ENCODE data around the gene PTPRD. TPM values are rescaled to one million over a fixed set of nuclear protein-coding genes. Genes with fewer than 3 reads are reported as not detected.

The PTPRD gene
- total RNA-seq, 1 donor from 2014 or later, result 197 TPM

DNA sequence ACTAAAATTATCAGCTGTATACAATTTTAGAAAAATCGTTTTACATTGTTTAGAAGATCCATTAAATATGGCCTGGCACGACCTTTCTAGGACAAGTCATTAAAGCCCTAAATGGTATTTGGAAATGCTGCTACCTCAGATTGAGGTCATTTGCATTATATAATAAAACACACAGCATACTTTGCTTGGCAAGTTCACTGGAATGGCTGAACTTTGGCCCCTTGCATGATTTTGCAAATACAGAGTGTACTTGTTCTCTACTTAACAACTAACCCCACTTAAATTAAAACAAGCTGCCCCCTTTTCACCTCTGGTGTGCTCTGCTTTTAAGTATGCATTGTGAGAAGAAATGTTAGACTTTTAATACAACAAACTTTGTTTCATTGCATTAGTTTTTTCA lies 860.1 kb downstream of the PTPRD start:
- Mint-ChIP-seq H3K9me3 (peaks cover 6% of the 10 kb centered on the region), H3K4me3 (no peak overlapping the region), H3K4me1 (ENCODE audit: unreplicated experiment) (peaks cover 23% of the 10 kb centered on the region), H3K27me3 (no peaks in the 10 kb centered on the region), H3K27ac (no peak overlapping the region), H3K36me3 (no peaks in the 10 kb centered on the region)
- DNase-seq (ENCODE audit: extremely low spot score, unreplicated experiment), result no peak
- TF ChIP-seq, protein P1, sequence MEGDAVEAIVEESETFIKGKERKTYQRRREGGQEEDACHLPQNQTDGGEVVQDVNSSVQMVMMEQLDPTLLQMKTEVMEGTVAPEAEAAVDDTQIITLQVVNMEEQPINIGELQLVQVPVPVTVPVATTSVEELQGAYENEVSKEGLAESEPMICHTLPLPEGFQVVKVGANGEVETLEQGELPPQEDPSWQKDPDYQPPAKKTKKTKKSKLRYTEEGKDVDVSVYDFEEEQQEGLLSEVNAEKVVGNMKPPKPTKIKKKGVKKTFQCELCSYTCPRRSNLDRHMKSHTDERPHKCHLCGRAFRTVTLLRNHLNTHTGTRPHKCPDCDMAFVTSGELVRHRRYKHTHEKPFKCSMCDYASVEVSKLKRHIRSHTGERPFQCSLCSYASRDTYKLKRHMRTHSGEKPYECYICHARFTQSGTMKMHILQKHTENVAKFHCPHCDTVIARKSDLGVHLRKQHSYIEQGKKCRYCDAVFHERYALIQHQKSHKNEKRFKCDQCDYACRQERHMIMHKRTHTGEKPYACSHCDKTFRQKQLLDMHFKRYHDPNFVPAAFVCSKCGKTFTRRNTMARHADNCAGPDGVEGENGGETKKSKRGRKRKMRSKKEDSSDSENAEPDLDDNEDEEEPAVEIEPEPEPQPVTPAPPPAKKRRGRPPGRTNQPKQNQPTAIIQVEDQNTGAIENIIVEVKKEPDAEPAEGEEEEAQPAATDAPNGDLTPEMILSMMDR (conservative IDR thresholded peaks at IDR 0.05), result no peak

DNA sequence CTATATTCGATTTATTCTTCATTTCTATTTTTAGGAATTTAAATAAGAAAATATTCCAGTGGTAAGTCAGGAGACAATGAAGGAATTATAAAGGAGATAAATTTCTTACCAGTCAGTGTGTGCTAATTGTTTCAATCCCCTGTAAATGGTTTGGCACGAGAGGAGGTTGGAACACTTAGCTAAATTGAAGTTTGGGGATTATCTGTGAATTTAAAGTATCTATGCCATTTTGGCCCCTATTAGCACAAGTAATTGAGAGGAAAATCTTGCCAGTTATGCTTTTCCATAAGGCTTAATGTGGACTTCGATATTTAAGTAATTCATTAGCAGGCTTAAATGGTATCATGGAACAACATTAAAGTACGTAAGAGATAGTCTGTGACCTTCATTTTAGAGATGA lies 860.8 kb downstream of the PTPRD start:
- no peak for DNase-seq (ENCODE audit: extremely low spot score, unreplicated experiment)
- Mint-ChIP-seq H3K9me3 (peaks cover 6% of the 10 kb centered on the region), H3K27ac (no peak overlapping the region), H3K27me3 (no peaks in the 10 kb centered on the region), H3K4me3 (no peak overlapping the region), H3K4me1 (ENCODE audit: unreplicated experiment) (peaks cover 23% of the 10 kb centered on the region), H3K36me3 (no peaks in the 10 kb centered on the region)
- TF ChIP-seq, protein P1 (conservative IDR thresholded peaks at IDR 0.05), result no peak

DNA sequence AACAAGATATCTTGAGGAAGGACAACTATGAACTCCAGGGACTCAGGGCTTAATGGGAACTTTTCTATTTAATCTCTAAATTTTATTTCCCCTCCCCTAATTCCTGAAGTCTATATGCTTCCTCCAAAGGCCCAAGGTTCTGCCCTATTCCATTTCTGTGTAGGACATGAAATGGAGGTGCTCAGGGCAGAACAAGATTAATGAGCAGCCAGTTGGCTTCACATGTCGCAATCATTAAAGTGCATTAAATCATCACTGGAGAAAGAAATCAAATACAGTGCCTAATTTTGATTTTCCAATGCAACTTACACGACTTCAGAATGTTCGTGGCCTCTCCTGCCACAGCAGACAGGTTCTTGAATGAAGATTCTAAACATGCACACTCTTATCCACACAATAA lies 862.1 kb downstream of the PTPRD start:
- TF ChIP-seq, protein P1 (conservative IDR thresholded peaks at IDR 0.05), result no peak
- Mint-ChIP-seq H3K36me3 (no peaks in the 10 kb centered on the region), H3K4me3 (no peak overlapping the region), H3K27me3 (no peaks in the 10 kb centered on the region), H3K27ac (no peak overlapping the region), H3K9me3 (peaks cover 6% of the 10 kb centered on the region), H3K4me1 (ENCODE audit: unreplicated experiment) (peaks cover 23% of the 10 kb centered on the region)
- no peak for DNase-seq (ENCODE audit: extremely low spot score, unreplicated experiment)

DNA sequence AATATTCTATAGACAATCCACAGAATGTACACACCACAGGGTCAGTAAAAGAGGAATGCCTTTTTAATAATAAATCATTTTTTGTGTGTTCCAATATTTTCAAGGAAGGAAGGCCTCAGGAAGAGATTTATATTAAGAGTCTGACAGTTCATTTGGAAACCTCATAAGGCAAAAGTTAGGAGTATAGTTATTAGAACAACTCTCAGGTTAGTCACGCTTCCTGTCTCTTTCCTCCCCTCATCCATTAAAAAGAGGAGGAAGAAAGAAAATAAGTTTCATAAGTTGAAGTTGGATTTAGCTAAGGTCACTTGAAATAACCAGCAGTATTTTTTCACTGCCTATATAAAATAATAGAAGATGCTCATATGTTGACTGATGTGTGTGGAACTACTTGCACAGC lies 863.2 kb downstream of the PTPRD start:
- Mint-ChIP-seq H3K4me3 (no peak overlapping the region), H3K36me3 (no peaks in the 10 kb centered on the region), H3K27me3 (no peaks in the 10 kb centered on the region), H3K9me3 (peaks cover 6% of the 10 kb centered on the region), H3K4me1 (ENCODE audit: unreplicated experiment) (peaks cover 23% of the 10 kb centered on the region), H3K27ac (no peak overlapping the region)
- no peak for DNase-seq (ENCODE audit: extremely low spot score, unreplicated experiment)
- TF ChIP-seq, protein P1 (conservative IDR thresholded peaks at IDR 0.05), result no peak

DNA sequence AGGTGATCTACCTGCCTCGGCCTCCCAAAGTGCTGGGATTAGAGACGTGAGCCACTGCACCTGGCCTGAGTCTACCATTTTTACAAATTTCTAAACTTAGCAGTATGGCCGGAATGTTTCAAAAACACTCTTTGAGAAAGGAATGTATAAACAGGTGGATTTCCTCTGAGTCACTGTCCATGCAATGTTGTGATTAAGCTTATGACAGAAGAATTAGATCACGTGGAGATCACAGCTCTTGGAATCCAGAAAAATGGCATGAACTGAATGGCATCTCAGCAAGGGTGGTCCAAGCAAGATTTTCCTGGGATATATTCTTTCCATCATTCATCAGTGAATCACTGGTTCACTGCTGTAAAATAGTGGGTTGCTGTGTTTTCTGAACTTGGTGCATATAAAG lies 865.0 kb downstream of the PTPRD start:
- peaks cover 13% of the 10 kb centered on the region for H3K4me1 Mint-ChIP-seq (ENCODE audit: unreplicated experiment)
- TF ChIP-seq, protein P1 (conservative IDR thresholded peaks at IDR 0.05), result no peak
- H3K27me3 Mint-ChIP-seq, result no peaks in the 10 kb centered on the region
- no peak overlapping the region for H3K27ac Mint-ChIP-seq
- peaks cover 6% of the 10 kb centered on the region for H3K9me3 Mint-ChIP-seq
- no peaks in the 10 kb centered on the region for H3K36me3 Mint-ChIP-seq
- no peak overlapping the region for H3K4me3 Mint-ChIP-seq
- DNase-seq (ENCODE audit: extremely low spot score, unreplicated experiment), result no peak

DNA sequence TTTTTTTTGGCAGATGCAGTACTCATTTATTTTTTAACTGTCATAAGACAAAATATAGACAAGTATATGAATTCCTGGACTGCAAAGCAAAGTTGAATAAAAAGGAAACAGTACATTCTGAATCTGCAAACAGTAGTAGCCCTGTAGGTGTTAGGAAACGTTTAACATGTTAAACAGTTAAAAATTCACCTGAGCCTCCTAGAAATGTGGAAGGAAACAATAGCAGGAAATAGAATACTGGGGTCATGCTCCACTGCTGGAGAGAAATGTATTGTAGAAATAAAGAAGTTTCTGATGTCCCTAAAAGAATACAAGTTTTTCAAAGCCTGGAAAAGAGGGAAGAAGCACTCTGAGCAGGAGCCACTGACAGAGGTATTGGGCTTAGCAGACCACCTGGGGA lies 866.0 kb downstream of the PTPRD start:
- DNase-seq (ENCODE audit: extremely low spot score, unreplicated experiment), result no peak
- Mint-ChIP-seq H3K27ac (no peak overlapping the region), H3K36me3 (no peaks in the 10 kb centered on the region), H3K27me3 (no peaks in the 10 kb centered on the region), H3K9me3 (peaks cover 3% of the 10 kb centered on the region), H3K4me3 (no peak overlapping the region), H3K4me1 (ENCODE audit: unreplicated experiment) (peaks cover 5% of the 10 kb centered on the region)
- TF ChIP-seq, protein P1 (conservative IDR thresholded peaks at IDR 0.05), result no peak
